H1 (cell line): Measurements from ENCODE around the gene KIAA1614.

Experiments used
- BRCA1 ChIP-seq: IDR thresholded peaks from 2 replicates; pipeline ENCODE4 v1.6.1; 2012; ENCODE audit warnings: low read depth, low read length, improper control_type of control experiment
- EGR1 ChIP-seq: IDR thresholded peaks from 2 replicates; pipeline ENCODE4 v1.6.1; 2011; ENCODE audit warnings: low read depth, low read length, borderline replicate concordance
- EP300 ChIP-seq, 2 experiments: IDR thresholded peaks; 1 replicate in 1 of 2; 2 replicates in 1 of 2; pipeline ENCODE4 v1.6.1; 2011 to 2012; ENCODE audit warnings: low read depth in 2 of 2, low read length in 2 of 2, mild to moderate bottlenecking in 2 of 2, borderline replicate concordance in 1 of 2, inconsistent platforms in 1 of 2, moderate library complexity in 1 of 2
- JUN ChIP-seq: IDR thresholded peaks from 2 replicates; pipeline ENCODE4 v1.6.1; 2011; ENCODE audit warnings: low read depth, mild to moderate bottlenecking, improper control_type of control experiment, low read length
- POLR2AphosphoS5 ChIP-seq: IDR thresholded peaks from 2 replicates; pipeline ENCODE4 v1.6.1; 2011; ENCODE audit warnings: low read depth, low read length
- RAD21 ChIP-seq, 2 experiments: IDR thresholded peaks in 1 of 2; conservative IDR thresholded peaks in 1 of 2; 2 replicates each; pipeline ENCODE4 v1.6.1; 2011; ENCODE audit warnings: low read depth in 2 of 2, low read length in 2 of 2, improper control_type of control experiment in 1 of 2, inconsistent platforms in 1 of 2, mild to moderate bottlenecking in 1 of 2, moderate library complexity in 1 of 2
- SP1 ChIP-seq: IDR thresholded peaks from 2 replicates; pipeline ENCODE4 v1.6.1; 2011; ENCODE audit warnings: low read depth, low read length
- TAF1 ChIP-seq: IDR thresholded peaks from 2 replicates; pipeline ENCODE4 v1.6.1; 2011; ENCODE audit warnings: mild to moderate bottlenecking, low read depth, low read length
- TF ChIP-seq, protein P1 (sequence below), 3 experiments: IDR thresholded peaks; 1 replicate in 2 of 3; 2 replicates in 1 of 3; pipeline versions ENCODE4 v1.5.1 to v1.6.1; 2011; ENCODE audit warnings: low read length in 3 of 3, mild to moderate bottlenecking in 3 of 3, inconsistent platforms in 2 of 3, low read depth in 1 of 3, moderate library complexity in 1 of 3; ENCODE audit not compliant: insufficient read depth in 1 of 3; ENCODE audit errors: control extremely low read depth in 1 of 3
- TF ChIP-seq, protein P2 (sequence below): fragments of 300-600 bp; sonication (generic); IDR thresholded peaks from 2 replicates; pipeline ENCODE4 v1.7.1; 2012; ENCODE audit warnings: low read length, moderate library complexity, mild to moderate bottlenecking, inconsistent platforms; ENCODE audit not compliant: insufficient replicate concordance

DNA sequence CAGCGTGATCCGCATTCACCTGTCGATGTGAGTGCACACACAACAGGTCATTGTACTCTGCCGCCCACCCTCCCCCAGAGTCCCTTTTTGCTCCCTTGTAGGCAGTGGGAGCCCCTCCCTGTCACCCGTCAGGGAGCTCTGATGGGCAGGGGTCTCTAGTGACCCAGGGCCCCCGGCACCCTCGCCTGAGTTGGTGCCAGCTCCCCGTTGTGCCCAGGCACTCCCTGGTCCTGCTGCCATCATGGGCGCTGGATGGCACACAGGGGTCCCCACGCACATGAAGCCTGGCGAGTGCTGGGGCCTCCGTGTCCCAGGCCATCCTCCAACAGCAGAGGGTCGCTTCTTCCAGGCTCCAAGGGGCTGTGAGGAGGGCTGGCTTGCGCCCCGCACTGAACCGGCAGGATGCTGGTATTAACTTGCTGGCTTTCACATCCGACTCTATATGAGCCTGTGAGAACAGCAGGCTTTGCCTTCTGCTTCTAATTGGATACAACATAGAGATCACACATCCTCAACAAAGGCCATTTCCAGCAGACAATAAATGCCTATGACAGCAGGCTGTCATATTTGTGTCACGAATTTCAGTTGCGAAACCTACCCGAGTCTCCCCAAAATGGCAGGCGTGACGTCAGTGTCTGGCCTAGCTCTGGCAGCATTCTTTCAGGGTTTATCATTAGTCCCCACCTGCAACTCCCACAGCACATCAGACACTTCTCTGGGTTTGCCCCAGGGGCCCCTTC is 35.4 kb downstream of the KIAA1614 start:
- TF ChIP-seq, protein P1, sequence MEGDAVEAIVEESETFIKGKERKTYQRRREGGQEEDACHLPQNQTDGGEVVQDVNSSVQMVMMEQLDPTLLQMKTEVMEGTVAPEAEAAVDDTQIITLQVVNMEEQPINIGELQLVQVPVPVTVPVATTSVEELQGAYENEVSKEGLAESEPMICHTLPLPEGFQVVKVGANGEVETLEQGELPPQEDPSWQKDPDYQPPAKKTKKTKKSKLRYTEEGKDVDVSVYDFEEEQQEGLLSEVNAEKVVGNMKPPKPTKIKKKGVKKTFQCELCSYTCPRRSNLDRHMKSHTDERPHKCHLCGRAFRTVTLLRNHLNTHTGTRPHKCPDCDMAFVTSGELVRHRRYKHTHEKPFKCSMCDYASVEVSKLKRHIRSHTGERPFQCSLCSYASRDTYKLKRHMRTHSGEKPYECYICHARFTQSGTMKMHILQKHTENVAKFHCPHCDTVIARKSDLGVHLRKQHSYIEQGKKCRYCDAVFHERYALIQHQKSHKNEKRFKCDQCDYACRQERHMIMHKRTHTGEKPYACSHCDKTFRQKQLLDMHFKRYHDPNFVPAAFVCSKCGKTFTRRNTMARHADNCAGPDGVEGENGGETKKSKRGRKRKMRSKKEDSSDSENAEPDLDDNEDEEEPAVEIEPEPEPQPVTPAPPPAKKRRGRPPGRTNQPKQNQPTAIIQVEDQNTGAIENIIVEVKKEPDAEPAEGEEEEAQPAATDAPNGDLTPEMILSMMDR (IDR thresholded peaks at IDR 0.05; ENCODE audit: control extremely low read depth in 1 of 3, insufficient read depth in 1 of 3, low read depth in 1 of 3, low read length in 3 of 3) = no peak
- TF ChIP-seq EGR1 (no peak), TAF1 (no peak), JUN (no peak), EP300 (IDR thresholded peaks at IDR 0.05; ENCODE audit: borderline replicate concordance in 1 of 2, low read depth in 2 of 2, low read length in 2 of 2) (no peak), BRCA1 (no peak), SP1 (no peak), POLR2AphosphoS5 (no peak), RAD21 (IDR thresholded peaks at IDR 0.05 in 1 of 2, conservative IDR thresholded peaks at IDR 0.05 in 1 of 2; ENCODE audit: low read depth in 2 of 2, low read length in 2 of 2) (no peak)
- TF ChIP-seq, protein P2, sequence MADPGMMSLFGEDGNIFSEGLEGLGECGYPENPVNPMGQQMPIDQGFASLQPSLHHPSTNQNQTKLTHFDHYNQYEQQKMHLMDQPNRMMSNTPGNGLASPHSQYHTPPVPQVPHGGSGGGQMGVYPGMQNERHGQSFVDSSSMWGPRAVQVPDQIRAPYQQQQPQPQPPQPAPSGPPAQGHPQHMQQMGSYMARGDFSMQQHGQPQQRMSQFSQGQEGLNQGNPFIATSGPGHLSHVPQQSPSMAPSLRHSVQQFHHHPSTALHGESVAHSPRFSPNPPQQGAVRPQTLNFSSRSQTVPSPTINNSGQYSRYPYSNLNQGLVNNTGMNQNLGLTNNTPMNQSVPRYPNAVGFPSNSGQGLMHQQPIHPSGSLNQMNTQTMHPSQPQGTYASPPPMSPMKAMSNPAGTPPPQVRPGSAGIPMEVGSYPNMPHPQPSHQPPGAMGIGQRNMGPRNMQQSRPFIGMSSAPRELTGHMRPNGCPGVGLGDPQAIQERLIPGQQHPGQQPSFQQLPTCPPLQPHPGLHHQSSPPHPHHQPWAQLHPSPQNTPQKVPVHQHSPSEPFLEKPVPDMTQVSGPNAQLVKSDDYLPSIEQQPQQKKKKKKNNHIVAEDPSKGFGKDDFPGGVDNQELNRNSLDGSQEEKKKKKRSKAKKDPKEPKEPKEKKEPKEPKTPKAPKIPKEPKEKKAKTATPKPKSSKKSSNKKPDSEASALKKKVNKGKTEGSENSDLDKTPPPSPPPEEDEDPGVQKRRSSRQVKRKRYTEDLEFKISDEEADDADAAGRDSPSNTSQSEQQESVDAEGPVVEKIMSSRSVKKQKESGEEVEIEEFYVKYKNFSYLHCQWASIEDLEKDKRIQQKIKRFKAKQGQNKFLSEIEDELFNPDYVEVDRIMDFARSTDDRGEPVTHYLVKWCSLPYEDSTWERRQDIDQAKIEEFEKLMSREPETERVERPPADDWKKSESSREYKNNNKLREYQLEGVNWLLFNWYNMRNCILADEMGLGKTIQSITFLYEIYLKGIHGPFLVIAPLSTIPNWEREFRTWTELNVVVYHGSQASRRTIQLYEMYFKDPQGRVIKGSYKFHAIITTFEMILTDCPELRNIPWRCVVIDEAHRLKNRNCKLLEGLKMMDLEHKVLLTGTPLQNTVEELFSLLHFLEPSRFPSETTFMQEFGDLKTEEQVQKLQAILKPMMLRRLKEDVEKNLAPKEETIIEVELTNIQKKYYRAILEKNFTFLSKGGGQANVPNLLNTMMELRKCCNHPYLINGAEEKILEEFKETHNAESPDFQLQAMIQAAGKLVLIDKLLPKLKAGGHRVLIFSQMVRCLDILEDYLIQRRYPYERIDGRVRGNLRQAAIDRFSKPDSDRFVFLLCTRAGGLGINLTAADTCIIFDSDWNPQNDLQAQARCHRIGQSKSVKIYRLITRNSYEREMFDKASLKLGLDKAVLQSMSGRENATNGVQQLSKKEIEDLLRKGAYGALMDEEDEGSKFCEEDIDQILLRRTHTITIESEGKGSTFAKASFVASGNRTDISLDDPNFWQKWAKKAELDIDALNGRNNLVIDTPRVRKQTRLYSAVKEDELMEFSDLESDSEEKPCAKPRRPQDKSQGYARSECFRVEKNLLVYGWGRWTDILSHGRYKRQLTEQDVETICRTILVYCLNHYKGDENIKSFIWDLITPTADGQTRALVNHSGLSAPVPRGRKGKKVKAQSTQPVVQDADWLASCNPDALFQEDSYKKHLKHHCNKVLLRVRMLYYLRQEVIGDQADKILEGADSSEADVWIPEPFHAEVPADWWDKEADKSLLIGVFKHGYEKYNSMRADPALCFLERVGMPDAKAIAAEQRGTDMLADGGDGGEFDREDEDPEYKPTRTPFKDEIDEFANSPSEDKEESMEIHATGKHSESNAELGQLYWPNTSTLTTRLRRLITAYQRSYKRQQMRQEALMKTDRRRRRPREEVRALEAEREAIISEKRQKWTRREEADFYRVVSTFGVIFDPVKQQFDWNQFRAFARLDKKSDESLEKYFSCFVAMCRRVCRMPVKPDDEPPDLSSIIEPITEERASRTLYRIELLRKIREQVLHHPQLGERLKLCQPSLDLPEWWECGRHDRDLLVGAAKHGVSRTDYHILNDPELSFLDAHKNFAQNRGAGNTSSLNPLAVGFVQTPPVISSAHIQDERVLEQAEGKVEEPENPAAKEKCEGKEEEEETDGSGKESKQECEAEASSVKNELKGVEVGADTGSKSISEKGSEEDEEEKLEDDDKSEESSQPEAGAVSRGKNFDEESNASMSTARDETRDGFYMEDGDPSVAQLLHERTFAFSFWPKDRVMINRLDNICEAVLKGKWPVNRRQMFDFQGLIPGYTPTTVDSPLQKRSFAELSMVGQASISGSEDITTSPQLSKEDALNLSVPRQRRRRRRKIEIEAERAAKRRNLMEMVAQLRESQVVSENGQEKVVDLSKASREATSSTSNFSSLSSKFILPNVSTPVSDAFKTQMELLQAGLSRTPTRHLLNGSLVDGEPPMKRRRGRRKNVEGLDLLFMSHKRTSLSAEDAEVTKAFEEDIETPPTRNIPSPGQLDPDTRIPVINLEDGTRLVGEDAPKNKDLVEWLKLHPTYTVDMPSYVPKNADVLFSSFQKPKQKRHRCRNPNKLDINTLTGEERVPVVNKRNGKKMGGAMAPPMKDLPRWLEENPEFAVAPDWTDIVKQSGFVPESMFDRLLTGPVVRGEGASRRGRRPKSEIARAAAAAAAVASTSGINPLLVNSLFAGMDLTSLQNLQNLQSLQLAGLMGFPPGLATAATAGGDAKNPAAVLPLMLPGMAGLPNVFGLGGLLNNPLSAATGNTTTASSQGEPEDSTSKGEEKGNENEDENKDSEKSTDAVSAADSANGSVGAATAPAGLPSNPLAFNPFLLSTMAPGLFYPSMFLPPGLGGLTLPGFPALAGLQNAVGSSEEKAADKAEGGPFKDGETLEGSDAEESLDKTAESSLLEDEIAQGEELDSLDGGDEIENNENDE = no peak
